HFF-Myc (cell line): ENCODE measurements around the gene PRKCSH.

Experiments used
- DNase-seq: peaks from one replicate; pipeline ENCODE4 v3.0.0-alpha.2; 2011; ENCODE audit warnings: low read depth; ENCODE audit errors: extremely low read depth
- H3K4me3 ChIP-seq: replicated peaks from 2 replicates; pipeline ENCODE4 v1.5.1; 2011; ENCODE audit warnings: low read depth, mild to moderate bottlenecking, control low read depth, low read length
- TF ChIP-seq, protein P1 (sequence below): IDR thresholded peaks from 2 replicates; pipeline ENCODE4 v1.5.1; 2012; ENCODE audit warnings: mild to moderate bottlenecking, low read depth, low read length, control low read depth; ENCODE audit errors: missing control alignments

Gene PRKCSH

DNA sequence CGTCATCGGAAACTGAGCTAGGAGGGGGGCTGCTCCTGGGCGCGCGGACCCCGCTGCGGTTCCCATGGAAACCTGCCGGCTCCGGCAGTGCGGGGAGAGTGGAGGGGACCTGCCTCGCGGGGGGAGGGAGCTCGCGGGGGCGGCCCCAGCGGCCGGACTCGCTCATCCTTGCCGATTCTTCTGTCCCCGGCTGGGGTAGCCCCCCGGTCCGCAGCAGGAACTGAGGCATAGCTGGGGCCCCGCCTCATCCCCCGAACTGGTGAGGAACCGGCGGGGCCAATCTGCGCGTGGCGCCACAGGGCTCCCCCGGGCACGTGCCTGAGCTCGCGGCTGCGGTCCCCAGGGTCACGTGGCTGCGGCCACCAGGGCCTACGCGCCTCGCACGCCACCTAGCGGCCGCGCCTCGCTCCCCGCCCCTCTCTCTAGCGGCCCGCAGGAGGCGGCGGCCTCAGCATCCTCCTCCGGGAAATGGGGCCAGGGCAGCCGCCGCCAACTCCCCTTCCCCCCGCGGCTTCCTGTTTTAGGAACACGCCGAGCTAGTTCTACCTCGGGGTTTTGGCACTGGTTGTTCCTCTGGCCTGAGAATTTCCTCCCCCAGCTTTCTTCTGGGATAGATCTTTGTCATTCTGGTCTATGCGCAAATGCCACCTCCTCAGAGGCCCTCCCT lies 47.1 kb downstream of the PRKCSH start:
- peak overlapping the region; percentile 35 for H3K4me3 ChIP-seq
- TF ChIP-seq, protein P1, sequence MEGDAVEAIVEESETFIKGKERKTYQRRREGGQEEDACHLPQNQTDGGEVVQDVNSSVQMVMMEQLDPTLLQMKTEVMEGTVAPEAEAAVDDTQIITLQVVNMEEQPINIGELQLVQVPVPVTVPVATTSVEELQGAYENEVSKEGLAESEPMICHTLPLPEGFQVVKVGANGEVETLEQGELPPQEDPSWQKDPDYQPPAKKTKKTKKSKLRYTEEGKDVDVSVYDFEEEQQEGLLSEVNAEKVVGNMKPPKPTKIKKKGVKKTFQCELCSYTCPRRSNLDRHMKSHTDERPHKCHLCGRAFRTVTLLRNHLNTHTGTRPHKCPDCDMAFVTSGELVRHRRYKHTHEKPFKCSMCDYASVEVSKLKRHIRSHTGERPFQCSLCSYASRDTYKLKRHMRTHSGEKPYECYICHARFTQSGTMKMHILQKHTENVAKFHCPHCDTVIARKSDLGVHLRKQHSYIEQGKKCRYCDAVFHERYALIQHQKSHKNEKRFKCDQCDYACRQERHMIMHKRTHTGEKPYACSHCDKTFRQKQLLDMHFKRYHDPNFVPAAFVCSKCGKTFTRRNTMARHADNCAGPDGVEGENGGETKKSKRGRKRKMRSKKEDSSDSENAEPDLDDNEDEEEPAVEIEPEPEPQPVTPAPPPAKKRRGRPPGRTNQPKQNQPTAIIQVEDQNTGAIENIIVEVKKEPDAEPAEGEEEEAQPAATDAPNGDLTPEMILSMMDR = peak; percentile 91
- no peak for DNase-seq

DNA sequence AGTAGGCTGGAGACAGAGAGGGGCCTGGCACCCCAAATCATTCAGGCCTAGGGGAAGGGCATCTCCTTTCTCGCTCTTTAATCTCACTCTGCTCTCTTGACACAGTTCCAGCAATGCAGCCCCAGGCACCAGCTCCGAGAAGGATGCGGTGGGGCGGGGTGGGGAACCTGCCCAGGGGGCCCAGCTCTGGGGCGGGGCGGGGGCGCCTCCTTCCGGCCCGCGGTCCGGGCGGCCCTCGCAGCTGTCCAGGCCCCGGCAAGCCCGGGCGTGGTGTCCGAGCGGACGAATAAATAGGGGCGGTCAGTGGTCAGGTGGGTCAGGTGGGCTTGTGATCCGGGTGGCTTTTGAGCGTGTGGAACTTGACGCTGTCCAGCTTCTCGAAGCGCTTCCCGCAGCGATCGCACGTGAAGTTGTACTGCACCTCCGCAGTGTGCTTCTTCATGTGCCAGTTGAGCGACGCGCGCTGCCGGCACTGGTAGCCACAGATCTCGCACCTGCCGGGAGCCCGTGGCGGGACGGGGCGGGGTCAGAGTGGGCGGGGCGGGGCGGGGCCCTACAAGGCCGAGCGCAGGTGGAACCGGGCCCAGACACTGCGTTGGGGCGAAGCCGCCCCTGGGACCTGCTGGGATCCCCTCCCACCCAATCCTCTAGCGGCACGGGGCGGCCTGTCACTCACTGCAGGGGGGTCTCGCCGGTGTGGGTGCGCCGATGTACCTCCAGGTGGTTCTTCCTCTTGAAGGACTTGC lies 48.1 kb downstream of the PRKCSH start:
- TF ChIP-seq, protein P1 = no peak
- no peak overlapping the region for H3K4me3 ChIP-seq
- no peak for DNase-seq

DNA sequence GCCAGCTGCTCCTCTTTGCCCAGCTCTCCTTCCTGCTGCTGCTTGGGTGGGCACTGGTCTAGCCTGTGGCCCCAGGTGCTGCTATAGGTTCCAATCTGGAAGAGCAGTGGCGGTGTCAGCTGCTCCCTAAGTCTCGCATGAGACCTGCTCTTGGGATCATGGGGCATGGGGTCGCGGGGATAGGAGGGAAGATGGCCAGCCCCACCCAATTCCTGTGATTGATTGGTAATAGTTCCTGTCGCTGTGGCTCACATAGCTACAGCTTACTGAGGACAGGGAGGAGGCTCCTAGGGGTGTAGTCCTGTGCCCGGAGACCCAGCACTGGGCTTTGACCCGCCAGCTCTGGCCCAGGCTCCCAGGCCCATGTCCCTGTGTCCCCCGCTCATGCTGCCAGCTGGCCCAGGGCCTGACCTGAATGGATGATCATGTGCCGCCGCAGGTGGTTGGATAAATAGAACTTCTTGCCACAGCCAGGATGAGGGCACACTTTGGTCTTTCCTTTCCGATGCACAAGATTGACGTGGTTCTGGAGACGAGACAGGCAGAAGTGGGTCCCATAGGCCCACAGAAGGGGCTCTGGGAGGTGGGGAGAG lies 49.9 kb downstream of the PRKCSH start:
- H3K4me3 ChIP-seq = no peak overlapping the region
- no peak for DNase-seq
- TF ChIP-seq, protein P1 = no peak

DNA sequence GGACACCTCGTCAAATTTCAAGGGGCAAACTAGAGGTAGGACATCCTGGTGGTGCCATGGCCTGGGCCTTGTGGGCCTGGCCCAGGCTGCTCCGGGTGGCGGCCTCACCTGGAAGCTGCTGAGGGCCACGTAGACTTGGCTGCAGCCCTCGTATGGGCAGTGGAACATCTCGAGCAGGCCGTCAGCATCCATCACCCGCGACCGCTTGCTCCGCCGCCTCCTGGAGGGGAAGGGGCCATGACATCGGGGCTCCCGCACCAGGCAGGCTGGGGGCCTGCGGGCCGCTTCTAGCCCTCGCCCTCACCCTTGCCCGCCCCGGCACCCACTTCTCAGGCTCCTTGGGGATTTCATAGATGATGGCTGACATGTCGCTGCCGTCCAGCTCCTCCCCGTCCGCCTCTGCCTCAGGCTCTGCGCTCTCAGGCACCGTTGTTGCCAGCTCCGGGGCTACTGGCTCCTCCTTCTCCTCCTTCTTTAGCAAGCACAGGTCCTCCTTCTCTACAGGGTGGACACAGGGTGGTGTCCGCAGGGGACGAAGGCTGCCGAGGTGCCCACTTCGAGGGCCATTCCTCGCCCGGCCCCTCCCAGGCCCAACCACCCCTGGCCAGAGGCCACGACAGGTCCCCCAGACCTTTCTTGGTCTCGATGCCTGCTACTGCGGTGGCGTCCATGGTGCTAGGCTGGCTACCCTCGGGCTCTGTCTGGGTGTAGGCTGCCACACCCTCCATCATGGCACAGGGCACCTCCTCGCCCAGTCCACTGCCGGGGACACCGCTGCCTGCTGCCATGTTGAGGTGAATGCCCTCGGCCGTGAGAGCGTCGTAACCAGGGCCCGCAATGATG lies 51.4 kb downstream of the PRKCSH start:
- no peak for DNase-seq
- TF ChIP-seq, protein P1 = no peak
- H3K4me3 ChIP-seq = no peak overlapping the region

DNA sequence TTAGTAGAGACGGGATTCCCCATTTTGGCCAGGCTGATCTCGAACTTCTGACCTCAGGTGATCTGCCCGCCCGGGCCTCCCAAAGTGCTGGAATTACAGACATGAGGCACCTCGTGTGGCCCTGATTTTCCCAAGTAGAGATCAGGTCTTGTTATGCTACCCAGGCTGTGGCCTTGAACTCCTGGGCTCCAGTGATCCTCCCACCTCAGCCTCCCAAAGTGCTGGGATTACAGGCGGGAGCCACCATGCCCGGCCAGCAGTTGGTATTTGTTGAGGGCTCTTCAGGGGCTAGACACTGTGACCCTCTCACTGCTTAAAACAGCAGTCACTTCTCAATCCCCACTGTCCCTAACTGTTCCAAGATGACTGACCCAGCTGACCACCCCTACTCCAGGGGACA lies 53.9 kb downstream of the PRKCSH start:
- no peak for DNase-seq
- H3K4me3 ChIP-seq = no peak overlapping the region
- TF ChIP-seq, protein P1 = no peak

DNA sequence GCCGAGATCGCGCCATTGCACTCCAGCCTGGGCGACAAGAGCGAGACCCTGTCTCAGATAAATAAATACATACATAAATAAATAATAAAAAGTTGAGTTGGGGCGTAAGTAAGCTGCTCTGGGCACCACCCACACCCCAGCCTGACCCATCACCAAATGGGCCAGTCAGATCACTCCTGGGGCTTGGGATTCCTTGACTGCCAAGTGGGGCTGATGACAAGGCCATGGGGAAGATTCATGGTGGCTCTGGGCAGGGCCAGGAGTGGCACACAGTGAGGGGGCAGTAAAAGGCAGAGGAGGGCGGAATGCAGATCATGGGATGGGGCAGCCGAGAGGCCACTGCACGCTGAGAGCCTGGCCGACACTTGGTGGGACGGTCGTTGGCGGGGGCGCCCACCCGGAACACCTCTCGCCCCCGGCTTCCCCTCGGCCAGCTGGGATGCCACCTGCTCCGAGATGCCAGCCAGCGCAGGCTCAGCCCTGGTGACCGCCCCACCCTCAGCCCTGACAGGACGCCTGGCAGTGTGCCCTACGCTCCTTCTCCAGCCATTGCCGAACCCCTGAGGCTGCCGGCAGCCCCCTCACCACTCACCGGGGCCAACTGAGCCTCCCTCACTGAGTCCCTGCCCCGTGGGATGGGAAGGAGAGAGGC lies 59.3 kb downstream of the PRKCSH start:
- no peak overlapping the region for H3K4me3 ChIP-seq
- TF ChIP-seq, protein P1 = no peak
- no peak for DNase-seq
